ENCODE results near the gene PYDC1.

- no peak for TF ChIP-seq CTCF (conservative IDR thresholded peaks at IDR 0.05; ENCODE audit: low read depth in 2 of 2)
- no peak for TF ChIP-seq JUNB (IDR thresholded peaks at IDR 0.05; ENCODE audit: unreplicated experiment)
- TF ChIP-seq REST (IDR thresholded peaks at IDR 0.05; ENCODE audit: unreplicated experiment), result no peak
- no peak for TF ChIP-seq POLR2AphosphoS5 (IDR thresholded peaks at IDR 0.05; ENCODE audit: low read depth)
- TF ChIP-seq EZH2phosphoT487 (IDR thresholded peaks at IDR 0.05; ENCODE audit: unreplicated experiment), result no peak
- TF ChIP-seq EZH2 (IDR thresholded peaks at IDR 0.05; ENCODE audit: low read depth, unreplicated experiment), result no peak
Observed at GRCh38 chr16:31238041-31238440, 21.1 kb upstream of the PYDC1 start.
